HG03520 (cell line): ENCODE results near the gene RIBC2.
"Not testable (repeated sequence)": the region's sequence is repeated elsewhere in the genome, so short reads cannot be mapped to it uniquely, and the experiment has no call there.

ENCODE experiments used
- ATAC-seq: cut with Tn5 transposase; IDR thresholded peaks from one replicate; pipeline ENCODE4 v1.9.1; 2021; ENCODE audit warnings: mild to moderate bottlenecking, moderate library complexity; ENCODE audit not compliant: unreplicated experiment

RIBC2 gene

DNA sequence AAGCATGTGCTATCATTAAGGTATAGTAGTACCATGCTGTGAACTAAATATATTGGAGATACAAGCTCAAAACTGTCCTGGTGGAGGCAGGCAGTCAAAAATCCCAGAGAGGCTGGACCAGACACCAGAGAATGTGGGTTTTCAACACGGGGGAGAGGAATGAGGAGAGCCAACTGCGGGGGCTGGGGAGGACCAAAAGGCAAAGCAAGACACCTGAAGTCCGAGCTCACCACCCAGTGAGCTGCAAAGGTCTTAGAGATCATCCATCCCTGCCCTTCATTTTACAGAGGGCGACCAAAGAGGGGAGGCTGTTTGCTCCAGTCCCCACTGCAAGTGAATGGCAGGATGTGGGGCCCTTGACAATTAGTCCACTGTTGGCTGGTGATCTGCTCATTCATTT, 10.0 kb downstream of the RIBC2 start:
- ATAC-seq = no peak

DNA sequence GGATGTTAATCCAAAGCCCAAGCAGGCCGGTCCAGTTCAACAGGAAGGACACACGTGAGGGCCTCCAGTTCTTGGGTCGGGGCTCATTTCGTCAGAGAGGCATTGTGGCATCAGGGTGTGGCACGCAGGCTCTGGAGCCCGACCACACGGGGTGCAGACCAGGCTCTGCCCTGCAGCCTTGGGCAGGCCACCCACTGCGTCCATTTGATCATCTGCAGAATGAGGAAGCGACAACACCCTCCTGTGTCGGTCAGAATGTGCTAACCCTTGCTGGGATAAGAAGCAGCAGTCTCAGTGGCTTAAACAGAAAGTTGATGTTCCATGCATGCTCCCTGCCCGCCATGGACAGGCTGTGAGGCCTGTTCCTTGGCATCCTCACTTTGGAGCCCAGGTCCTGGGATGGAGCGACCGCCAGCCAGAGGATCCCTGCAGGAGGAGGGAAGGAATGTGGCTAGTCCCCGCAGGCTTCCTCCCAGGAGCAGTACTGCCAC, 10.8 kb downstream of the RIBC2 start:
- ATAC-seq = no peak

DNA sequence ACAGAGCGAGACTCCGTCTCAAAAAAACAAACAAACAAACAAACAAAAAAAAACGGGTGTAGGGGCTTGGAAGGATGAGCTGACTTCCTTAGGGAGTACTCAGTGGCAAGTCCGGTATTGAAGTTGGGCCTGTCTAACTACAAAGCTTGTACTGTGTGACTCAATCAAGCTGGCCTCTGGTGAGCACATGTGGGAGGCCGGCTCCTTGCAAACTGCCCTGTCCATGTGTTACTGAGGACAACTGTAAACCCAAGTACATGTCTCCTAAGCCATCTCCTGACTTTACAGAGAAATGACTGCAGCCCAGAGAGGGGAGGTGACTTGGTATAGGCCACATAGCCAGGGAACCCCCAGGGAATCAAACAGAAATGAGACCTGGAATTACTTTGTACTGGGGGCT, 11.6 kb downstream of the RIBC2 start:
- ATAC-seq = no peak

DNA sequence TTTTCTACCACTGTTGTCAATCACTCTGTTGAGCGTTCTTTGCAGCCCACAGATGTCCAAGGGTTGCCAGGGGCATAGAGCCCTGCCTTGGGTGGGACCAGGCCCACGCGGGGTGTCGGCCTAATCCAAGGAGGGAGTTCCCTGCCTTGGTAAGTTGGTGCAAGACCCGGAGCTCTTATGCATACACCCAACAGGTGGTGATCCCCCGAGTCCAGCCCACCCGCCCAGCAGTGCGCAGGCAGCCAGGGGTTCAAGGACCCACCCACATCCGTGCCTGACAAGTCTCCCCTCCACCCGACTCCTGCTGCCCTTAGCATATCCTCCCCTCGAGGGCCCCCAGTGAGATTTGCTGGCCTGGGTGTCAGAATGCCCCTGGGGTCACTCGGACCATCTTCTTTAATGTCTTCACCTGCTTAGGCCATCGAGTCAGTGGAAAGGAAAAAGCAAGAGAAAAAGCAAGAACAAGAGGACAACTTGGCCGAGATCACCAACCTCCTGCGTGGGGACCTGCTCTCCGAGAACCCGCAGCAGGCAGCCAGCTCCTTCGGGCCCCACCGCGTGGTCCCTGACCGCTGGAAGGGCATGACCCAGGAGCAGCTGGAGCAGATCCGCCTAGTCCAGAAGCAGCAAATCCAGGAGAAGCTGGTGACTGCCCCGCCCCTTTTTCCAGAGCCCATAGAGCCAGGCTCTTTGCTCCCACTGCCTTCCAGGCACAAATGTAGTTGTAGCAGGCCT, 12.2 kb downstream of the RIBC2 start:
- no peak for ATAC-seq

DNA sequence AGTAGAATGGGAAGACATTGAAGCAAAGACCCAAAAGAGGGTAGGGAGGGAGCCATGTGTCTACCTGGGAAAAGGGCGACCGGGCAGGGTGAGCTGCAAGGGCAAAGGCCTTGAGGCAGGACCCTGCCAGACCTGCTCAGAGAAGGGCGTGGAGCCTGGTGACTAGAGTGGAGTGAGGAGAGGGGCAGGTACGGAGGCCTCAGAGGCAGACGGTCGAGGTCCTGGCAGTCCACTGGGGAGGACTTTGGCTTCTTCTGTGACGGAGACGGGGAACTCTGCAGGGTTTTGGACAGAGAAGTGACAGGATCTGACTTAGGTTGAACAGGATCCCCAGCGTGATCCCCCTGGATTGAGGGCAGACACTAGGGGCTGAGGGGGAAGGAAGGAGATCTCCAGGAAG, 12.9 kb downstream of the RIBC2 start:
- no peak for ATAC-seq

DNA sequence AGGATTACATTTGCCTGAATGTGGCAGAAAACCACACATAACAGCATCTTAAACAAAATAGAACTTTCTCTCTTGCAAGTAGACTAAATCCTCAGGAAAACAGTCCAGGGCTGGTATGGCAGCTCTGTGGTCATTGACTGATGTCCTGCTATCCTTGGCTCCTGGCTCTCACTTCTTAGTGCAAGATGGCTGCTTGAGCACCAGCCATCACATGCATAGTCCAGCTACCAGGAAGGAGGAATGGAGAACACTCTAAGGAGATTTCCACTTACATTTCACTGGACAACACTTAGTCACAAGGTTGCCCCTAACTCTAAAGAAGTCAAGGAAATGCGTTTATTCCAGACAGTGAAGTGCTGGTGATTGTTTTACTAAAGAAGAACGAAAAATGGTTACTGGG, 13.6 kb downstream of the RIBC2 start:
- no peak for ATAC-seq

DNA sequence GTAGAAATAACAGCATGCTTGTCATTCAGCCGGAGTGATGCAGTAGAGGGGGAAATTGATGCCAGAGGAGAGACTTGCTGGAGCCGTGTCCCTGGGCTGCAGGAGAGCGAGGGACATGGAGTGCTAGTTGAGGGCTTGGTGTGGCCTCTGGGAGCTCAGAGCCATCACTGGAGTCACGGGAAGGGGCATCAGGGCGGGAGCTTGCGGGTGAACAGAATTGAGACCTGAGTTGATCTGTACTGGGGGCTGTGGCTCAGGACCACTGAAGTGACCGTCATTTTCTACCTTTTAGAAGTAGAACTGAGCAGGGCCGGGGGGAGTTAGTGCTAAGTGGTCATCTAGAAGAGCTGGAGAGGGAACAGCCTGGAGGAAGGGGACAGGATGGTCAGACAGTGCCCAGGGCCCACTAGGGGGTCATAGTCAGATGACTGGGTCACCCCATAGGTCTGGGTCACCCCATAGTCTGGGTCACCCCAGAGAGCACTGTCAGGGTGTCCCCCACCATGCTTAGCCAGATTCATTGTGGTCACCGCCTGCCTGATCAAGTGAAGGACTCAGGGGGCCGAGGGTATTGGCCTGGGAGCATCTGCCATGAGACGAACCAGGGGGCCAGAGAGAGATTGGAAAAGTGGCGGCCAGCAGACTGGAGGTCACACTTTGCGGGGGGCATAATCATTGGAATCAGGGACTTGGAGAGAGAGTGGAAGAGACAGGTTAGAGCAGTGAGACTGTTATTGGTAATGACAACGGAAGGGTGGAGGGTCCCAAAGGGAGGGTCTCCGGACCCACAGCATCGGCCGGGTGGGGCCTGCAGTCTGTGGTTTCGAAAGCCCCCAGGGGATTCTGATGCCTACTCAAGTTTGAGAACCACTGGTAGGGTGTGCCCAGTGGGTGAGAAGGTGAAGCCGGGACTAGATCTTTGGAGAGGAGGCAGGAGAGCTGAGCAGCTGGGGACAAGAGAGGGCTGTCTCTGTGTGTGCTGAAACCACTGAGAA, 15.2 kb downstream of the RIBC2 start:
- ATAC-seq = no peak

DNA sequence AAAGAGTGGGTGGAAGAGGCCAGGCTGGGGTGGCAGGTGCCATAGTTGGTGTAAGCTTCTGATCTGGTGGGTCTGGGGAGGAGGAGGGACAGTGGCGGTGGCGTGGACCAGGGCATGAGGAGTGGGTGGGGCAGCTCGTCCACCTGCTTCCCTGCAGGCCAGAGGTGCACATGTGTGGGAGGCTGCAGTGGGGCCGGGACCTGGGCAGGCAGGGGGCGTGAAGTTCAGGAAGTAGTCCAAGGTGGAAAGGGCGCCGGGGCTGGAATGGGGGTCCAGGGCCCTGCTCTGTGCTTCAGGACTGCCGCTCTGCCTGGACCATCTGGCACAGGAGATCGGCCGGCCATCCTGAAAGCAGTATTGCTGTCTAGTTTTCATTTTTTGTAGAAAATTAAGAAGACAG, 15.9 kb downstream of the RIBC2 start:
- ATAC-seq = no peak

DNA sequence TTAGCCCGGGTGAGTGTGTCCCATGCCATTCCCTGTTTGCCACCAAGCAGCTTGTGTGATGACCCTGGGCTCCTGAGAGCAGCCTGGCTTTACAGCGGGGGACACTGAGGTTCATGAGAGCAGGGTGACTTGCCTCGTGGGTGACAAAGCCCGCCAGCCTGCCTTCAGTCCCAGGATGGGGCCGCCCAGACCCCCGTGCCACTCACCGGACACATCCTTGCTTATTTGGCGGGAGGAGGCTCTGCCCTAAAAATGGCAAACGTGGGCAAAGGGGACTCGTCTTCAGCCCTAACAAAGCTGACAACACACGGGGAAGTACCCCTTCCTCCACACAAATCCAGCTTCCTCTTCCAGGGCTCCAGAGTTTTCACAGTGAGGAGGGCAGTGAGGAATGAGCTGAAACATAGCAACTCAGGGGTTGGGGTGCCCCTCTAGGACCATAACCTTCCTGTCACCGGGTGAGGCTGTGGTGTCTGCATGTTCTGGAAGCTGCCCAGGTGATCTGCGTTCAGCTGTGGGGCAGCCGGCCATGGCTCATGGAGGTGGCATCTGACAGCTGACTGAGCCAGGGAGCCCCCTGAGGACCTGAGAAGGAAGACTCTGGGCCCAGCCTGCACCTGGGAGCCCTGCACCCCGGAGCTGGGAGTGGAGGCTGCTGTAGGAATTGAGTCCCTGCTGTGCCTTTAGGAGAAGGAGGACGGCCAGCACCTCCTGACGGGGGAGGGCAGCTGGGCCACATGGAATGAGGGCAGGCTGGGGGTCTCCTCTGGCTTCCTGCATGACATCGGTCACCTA, 16.7 kb downstream of the RIBC2 start:
- ATAC-seq = no peak

DNA sequence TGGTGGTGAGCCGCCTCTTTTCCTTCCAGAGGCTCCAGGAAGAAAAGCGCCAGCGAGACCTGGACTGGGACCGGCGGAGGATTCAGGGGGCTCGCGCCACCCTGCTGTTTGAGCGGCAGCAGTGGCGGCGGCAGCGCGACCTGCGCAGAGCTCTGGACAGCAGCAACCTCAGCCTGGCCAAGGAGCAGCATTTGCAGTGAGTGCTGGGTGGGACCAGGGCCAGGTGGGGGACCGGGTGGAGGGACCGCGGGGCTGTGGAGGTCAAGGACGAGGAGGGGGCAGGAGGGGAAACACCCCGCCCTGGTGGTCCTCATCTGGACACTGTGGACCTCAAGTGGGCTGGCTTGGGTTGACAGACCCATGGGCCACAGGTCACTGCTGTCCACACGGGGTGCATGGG, 17.4 kb downstream of the RIBC2 start:
- ATAC-seq = no peak

DNA sequence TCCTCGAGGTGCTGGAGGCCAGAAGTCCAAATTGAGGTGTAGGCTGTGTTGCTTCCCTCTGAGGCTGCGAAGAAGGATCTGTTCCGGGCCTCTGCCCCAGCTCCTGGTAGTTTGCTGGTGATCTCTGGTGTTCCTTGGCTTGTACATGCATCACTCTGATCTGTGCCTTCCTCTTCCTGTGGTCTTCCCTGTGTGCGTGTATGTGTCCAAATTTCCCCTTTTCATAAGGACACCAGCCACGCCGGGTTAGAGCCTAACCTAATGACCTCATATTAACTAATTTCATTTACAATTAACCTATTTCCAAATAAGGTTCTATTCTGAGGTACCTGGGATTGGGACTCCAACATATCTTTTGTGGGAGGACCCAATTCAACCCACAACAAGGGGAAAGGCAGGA, 21.5 kb downstream of the RIBC2 start:
- ATAC-seq = no peak

DNA sequence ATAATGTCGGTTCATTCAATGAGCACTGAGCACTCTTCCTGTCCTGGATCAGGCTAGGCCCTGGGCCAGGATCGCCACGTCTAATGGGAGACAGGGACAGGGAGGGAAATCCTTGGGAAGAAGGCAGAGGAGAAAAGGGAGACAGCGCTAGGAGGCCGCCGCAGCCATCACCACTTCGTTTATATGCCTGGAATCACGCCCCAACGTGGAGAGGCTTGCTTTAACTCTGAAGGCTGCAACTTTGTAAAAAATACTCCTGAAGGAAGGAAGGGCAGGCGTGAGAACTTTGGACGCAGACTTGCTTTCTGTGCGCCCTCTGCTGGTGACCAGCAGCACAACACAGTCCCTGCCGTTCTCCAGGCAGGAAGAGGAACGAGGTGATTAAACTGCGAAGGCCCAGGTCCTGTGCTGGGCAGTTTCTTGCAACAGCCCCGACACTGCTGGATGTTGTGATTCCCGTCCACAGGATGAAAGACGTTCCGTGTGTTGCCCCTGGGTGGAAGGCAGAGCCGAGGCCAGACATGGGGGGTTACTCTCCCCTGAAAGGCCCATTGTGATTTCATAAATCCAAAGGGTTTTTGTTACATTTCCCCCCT, 22.1 kb downstream of the RIBC2 start:
- no peak for ATAC-seq

DNA sequence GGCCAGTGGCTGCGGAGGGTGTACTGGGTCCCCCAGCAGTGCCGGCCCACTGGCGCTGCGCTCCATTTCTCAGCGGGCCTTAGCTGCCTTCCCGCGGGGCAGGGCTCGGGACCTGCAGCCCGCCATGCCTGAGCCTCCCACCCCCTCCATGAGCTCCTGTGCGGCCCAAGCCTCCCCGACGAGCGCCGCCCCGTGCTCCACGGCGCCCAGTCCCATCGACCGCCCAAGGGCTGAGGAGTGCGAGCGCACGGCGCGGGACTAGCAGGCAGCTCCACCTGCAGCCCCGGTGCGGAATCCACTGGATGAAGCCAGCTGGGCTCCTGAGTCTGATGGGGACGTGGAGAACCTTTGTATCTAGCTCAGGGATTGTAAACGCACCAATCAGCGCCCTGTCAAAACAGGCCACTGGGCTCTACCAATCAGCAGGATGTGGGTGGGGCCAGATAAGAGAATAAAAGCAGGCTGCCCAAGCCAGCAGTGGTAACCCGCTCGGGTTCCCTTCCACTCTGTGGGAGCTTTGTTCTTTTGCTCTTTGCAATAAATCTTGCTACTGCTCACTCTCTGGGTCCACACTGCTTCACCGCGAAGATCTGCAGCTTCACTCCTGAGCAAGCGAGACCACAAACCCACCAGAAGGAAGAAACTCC, 23.5 kb downstream of the RIBC2 start:
- not testable (repeated sequence) for ATAC-seq

DNA sequence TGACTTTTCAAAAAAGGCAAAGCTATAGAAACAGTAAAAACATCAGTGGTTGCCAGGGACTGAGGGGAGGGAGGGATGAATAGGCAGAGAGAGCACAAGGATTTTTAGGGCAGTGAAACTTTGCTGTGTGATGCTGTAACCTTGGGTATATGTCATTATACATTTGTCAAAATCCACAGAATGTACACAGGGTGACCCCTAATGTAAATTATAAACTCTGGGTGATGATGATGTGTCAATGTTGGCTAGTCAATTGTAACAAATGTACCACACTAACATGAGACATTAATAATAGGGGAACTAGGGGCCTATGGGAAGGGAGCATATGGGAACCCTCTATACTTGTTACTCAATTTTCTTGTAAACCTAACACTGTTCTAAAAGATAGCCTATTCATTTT, 24.8 kb downstream of the RIBC2 start:
- no peak for ATAC-seq

DNA sequence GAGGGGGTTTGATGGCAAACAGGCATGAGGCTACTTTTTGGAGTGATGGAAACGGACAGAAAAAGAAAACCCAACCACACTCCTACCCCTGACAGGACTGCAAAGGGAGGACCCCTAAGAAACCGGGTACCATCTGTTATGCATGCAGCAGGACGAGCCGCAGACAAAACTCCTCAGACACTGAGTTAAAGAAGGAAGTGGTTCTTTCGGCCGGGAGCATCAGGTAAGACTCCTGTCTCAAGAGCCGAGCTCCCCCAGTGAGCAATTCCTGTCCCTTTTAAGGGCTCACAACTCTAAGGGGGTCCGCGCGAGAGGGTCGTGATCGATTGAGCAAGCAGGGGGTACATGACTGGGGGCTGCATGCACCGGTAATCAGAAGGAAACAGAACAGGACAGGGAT, 27.2 kb downstream of the RIBC2 start:
- not testable (repeated sequence) for ATAC-seq

DNA sequence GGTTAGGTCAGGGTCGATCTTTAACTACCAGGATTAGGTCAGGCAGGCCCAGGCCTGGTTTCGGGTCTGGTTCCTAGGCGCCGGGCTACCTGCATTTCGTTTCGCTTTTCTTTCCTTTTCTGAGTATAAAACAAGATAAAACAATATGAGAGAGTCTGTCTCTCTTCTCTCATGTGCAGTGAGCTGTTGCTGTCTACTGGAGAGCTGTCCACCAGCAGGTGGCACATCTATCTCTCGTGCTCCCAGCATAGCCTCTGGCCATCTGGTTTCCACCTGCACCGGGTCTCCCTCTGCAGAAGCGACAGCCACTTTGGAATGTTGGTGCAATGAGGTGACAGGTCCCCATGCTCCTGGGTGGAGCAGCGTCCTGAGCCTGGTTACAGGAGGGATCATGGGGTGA, 27.6 kb downstream of the RIBC2 start:
- ATAC-seq = no peak

DNA sequence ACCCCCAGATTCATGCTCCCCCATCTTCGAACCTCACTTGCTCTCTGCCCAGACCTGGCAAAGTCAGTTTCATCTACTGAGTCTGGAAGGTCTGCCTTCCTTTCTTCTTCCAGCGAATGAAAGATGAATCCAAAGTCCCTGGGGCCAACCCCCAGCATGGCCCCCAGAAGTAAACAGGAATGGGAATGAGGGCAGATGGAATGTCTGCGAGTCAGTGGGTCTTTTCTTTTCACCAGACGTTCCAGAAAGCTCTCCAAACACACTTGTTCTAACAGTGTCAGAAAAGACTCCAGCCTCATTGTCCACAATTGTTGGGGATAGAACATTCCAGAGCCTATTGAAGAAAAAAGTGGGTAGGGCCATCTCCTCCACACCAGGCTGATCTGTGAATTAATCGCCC, 28.6 kb downstream of the RIBC2 start:
- ATAC-seq = no peak

DNA sequence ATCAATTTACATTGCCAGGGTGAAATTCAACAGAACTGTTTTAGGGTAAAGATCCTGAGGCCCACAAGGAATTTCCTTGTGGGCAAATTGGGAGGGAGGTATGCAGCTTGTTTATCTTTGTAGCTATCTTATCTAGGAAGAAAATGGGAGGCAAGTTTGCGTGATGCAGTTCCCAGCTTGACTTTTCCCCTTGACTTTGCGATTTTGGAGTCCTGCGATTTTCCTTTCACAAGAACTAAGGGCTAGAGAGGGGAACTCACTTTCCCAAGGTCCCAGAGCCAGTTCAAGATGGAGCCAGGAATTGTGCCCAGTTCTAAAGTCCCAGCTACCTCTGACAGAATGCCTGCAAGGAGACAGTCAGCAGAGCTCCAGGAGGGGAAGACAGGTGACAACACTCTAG, 30.7 kb downstream of the RIBC2 start:
- no peak for ATAC-seq

DNA sequence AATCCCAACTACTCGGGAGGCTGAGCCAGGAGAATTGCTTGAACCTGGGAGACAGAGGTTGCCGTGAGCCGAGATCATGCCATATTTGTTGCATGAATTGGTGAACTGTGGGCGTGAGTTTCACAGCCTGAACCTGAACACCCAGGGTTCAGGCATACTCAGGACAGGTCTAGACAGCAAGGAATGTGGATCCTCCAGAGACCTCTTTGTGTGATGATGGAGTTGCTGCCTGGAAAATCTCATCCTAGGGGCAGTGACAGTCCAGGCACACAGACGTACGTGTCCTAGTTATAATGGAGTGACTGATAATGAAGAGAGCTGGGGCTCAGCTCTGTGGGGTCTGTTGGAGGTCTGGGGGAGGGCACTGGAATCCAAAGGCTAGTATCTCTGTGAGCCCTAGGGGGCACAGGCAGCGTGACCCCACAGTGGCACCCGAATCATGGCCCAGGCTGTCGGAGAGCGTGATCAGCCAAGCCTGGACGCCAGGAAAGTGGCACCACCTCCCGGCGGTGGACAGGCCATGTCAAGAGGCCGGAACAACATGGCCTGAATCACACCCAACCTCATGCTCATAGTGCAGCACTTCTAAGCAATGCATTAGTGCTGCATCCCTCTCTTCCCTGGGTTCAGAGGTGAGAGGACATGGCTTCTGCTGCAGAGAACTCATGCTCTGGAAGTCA, 31.7 kb downstream of the RIBC2 start:
- ATAC-seq = no peak

DNA sequence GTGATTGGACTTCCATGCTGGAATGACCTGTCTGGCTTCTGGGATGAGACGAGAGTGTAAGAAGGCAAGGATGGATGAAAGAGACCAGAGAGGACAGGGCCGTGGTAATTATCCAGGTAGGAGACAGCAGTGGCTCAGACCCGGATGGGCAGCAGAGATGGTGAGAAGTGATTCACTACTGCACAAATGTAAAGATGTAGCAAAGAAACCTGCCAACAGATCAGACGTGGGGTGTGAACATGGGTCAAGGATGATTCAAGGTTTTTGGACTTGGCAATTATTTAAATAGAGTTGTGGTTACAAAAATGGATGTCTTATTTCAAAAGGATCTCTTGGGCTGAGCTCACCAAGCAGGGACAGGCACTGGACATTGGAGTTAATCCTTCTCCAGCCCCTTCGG, 32.7 kb downstream of the RIBC2 start:
- no peak for ATAC-seq
